GM21825 (cell line): ENCODE measurements around the gene PGF.
"Not testable (repeated sequence)": the region's sequence is repeated elsewhere in the genome, so short reads cannot be mapped to it uniquely, and the experiment has no call there.

ENCODE experiments used
- ATAC-seq: cut with Tn5 transposase; IDR thresholded peaks from one replicate; pipeline ENCODE4 v1.9.1; 2021; ENCODE audit warnings: mild to moderate bottlenecking, moderate library complexity; ENCODE audit not compliant: unreplicated experiment

Gene PGF

GRCh38 chr14:74955229-74956026 is at the start of gene PGF:
TSS of gene PGF (minus strand) at chr14:74955597. CDS start at chr14:74955242, 355 bp downstream.
- ATAC-seq: no peak

GRCh38 chr14:75003250-75004027 is 48.0 kb upstream of the PGF start:
- ATAC-seq: no peak

GRCh38 chr14:75002392-75003249 is 47.2 kb upstream of the PGF start, which contains the start of gene EIF2B2:
TSS of gene EIF2B2 (plus strand) at chr14:75002921. CDS start at chr14:75002991, 70 bp downstream.
- peak; percentile 97 for ATAC-seq

GRCh38 chr14:75001899-75002298 is 46.5 kb upstream of the PGF start:
- no peak for ATAC-seq

- no peak for ATAC-seq
These were observed 45.9 kb upstream of the PGF start for GRCh38 chr14:75001261-75001660.

GRCh38 chr14:74995781-74996180 is 40.4 kb upstream of the PGF start:
- not testable (repeated sequence) for ATAC-seq

GRCh38 chr14:74994182-74994581 is 38.8 kb upstream of the PGF start:
- ATAC-seq: not testable (repeated sequence)

- ATAC-seq: no peak
These were observed 33.6 kb upstream of the PGF start for GRCh38 chr14:74988993-74989392.

GRCh38 chr14:74988131-74988530 is 32.7 kb upstream of the PGF start:
- ATAC-seq: no peak

GRCh38 chr14:74985806-74986205 is 30.4 kb upstream of the PGF start:
- ATAC-seq: no peak

GRCh38 chr14:74985028-74985310 is 29.6 kb upstream of the PGF start:
- ATAC-seq: no peak

- ATAC-seq: no peak
These were observed 29.0 kb upstream of the PGF start for GRCh38 chr14:74984236-74985027.

- no peak for ATAC-seq
These were observed 27.9 kb upstream of the PGF start for GRCh38 chr14:74983343-74983742.

GRCh38 chr14:74982661-74983060 is 27.3 kb upstream of the PGF start:
- no peak for ATAC-seq

- no peak for ATAC-seq
These were observed 26.4 kb upstream of the PGF start for GRCh38 chr14:74981833-74982232.

GRCh38 chr14:74981462-74981782 is 26.0 kb upstream of the PGF start:
- ATAC-seq: no peak

GRCh38 chr14:74980731-74981461 is 25.5 kb upstream of the PGF start:
- no peak for ATAC-seq

GRCh38 chr14:74980398-74980730 is 25.0 kb upstream of the PGF start:
- no peak for ATAC-seq

- ATAC-seq: no peak
These were observed 24.3 kb upstream of the PGF start for GRCh38 chr14:74979442-74980397.
